Dermis microvascular lymphatic vessel endothelial cell (primary cell): ENCODE results near the gene CPT1A. TPM values are rescaled to one million over a fixed set of nuclear protein-coding genes. Genes with fewer than 3 reads are reported as not detected.

Experiments used
- DNase-seq, 2 donors: peaks; one replicate each; pipeline versions ENCODE4 v3.0.0 to v3.0.0-alpha.2; 2010; ENCODE audit warnings: low read depth in 2 of 2
- total RNA-seq: library from RNA; depleted of rRNA; stranded (reverse); fragments of >200 nt; gene quantifications from 2 replicates; pipeline ENCODE4 v1.2.1, GENCODE V29; 2014

CPT1A gene
- total RNA-seq, 1 donor from 2014 or later = 68.3 TPM

DNA sequence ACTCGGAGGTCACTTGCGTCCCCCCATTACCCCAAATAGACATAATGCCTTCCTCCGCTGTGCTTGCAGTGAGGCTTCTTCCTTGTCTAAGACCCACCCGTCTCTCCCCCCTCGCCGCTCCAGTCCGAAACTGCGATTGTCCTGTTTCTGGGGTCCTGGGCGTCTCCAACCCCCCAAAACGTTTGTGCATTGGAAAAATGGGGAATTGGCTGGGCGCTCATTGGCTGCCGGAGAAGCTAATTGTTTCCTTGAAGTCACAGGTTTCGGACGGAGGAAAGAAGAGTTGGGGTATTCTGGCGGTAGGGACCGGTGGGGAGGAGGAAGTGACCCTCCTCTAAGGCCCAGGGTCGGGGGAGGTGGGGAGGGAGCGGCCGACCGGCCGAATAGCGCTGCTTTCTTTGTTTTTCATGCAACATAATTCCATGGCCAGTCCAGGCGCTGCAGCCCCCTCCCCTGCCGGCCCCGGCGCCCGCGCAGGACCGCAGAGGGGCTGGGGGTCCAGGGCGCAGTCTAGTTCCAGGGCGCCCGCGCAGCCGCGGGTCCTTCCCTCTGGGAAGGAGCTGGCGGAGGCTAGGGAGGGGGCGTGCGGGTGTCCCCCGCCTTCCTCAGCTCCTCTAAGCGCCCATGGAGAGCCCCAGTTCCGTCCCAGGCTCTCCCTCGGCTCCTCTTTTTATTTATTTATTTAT lies 12.7 kb upstream of the CPT1A start:
- DNase-seq = no peak

DNA sequence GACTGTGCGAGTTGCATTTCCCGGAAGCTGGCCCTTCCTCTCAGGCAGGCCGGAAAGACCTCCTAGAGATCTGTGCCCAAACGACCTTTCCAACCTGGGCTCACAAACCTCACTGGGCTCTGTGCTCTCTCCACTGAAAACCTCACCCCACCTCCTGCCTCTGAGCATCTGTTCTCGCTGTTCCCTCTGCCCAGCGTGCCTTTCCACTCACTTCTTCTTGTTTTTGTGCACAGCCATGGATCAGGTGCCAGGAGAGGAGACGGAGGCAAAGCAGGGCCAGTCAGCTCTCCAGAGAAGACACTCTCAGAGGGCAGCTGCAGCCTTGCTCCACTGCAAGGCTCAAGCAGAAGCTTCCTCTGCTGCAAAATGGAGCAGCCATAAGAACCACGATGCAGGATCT lies 10.9 kb upstream of the CPT1A start:
- DNase-seq = no peak

- no peak for DNase-seq
Observed at GRCh38 chr11:68848429-68848828, 6.7 kb upstream of the CPT1A start.

GRCh38 chr11:68847395-68847794 lies 5.7 kb upstream of the CPT1A start:
- no peak for DNase-seq

DNA sequence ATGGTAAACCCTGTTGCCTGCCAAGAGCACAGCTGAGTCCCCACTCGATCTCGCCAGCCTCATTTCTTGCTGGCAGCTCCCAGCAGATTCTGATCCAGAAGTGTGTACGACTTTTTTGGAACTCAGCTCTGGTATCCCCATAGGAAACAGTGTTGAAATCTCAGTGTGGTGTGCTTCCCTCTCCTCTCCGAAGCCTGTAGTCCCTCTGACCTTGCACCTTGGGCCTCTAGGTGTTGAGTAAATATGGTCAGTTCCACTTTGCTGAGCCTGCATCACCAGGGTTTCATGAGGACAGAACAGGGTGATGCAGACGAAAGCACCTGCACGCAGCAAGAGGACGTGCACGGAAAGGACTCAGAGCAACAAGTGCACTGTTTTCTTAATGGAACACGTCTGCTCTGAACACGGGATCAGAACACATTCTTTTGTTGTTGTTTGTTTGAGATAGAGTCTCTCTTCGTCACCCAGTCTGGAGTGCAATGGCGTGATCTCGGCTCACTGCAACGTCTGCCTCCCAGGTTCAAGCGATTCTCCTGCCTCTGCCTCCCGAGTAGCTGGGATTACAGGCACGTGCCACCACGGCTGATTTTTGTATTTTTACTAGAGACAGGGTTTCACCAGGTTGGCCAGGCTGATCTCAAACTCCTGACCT lies 3.8 kb upstream of the CPT1A start:
- DNase-seq = no peak

DNA sequence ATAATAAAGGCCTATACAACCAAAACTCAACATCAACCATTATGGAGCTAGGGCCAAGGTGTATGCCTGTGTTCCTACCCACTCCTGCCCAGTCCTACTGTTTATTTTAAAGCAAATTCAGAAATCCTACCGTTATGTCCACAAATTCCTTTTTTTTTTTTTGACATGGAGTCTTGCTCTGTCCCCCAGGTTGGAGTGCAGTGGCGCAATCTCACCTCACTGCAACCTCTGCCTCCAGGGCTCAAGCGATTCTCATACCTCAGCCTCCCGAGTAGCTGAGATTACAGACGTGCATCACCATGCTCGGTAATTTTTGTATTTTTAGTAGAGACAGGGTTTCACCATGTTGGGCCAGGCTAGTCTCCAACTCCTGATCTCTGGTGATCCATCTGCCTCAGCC lies 3.1 kb upstream of the CPT1A start:
- no peak for DNase-seq

- DNase-seq = no peak
Observed at GRCh38 chr11:68844376-68844775, 2.7 kb upstream of the CPT1A start.

DNA sequence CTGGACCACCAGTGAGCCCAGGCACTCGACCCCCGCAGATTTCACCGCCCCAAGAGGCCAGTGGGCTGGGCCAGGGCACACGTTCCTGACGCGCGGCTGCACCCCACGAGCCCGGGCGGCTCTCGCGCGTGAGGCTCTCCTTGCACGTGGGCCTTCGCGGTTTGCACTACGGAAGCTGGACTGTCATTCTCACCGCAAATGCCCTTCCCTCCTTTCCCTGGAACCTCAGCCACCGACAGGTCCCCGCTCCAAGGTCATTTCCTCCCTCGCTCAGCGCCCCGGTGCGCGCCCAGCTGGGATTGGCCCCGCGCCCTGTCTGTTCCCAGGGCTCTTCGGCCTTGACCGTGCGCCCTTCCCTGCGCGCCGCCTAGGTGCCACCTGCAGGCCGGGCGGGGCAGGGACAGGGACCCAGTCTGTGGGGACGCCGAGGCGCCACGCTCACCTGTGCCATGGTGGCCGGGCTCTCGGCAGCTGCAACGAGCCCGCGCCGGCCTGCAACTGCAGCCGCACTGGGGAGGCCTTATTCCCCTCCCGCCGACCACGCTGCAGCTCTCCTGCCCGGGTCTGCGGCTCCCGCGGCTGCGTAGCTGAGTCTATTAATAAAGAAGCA lies 2.1 kb upstream of the CPT1A start:
- DNase-seq = peak in 1 of 2 donors; percentile 53

- DNase-seq = peak in 1 of 2 donors; percentile 28
Observed at GRCh38 chr11:68843052-68843561, 1.4 kb upstream of the CPT1A start.

- no peak for DNase-seq
Observed at GRCh38 chr11:68842427-68843051, 823 bp upstream of the CPT1A start.

DNA sequence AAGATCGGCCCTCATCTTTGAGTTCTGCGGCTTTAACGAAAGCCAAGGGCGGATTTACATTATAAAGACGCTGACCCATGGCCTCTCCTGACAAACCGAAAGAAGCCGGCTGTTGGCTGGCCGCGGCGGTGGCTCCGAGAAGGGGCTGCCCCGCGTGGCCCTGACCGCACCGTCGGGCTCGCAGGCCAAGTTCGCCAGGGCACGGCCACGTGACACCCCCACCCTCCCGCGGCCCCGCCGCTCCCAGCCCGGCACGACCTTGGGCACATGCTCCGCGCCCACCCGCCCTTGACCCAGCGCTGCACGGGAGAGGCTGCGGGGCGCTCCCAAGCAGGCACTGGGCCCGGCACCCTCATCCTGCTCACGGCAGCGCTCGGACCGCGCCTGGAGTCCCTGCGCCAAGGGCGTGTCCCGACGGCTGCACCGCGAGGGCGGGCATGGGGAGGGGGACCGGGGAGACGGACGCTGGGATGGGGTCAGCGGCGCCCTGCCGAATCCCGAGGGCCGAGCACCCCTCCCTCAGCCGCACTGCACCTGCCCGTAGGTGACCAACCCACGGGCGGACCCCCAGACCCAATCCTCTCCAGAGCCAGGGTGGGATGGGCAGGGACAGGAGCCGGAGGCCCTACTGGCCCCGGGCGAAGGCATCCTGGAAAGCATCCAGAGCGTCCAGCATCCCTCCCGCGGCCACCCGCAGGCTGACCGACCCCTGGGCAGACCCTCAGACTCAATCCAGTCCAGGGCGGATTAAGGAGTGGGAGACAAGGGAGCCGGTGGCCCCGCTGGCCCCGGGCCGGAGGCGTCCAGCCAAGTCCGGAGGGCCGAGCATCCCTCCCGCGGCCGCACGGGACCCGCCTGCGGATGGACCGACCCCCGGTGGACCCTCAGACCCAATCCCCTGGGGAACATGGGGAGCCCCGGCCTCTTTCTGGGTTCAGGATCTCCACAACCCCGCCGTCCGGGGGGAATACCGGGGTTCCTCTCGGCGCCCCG lies 759 bp downstream of the CPT1A start:
- peak in 1 of 2 donors; percentile 60 for DNase-seq

DNA sequence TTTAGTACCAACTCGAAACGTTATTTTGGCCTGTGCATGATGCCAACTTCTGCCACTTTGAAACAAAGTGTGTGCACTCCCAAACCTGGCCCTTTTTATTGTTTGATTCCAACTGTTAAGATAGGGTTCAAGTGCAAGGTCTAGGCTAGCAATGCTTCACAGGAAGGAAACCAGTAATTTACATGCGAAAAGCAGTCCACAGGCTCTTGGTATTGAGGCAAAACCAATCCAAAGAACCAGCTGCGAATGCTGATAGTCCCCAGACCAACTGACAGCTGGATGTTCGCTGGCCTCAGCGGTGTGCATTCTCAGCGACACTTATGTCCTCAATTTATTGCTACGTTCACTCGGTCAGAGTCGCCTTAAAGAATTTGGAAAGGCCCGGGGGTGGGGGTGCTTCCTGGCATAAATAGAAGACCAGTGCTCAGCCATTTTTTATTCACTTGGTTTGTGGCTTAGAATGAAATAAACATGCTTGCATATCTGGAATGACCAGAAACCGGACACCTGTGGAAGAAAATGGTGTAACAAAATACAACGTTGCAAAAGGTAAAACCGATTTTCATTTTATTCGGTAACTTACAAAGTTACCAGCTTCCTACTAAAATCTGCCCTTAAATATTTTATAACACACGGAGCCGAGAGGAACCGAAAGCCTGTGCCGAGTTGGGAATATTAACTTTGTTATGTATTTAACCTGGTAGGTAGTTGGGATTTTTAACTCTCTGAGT lies 1.6 kb downstream of the CPT1A start:
- DNase-seq = peak in 1 of 2 donors; percentile 64

GRCh38 chr11:68839054-68839865 lies 2.5 kb downstream of the CPT1A start:
- DNase-seq = peak; percentile 91 to 96

- no peak for DNase-seq
Observed at GRCh38 chr11:68838572-68838964, 3.1 kb downstream of the CPT1A start.

- DNase-seq = no peak
Observed at GRCh38 chr11:68837583-68838571, 3.8 kb downstream of the CPT1A start.

- DNase-seq = no peak
Observed at GRCh38 chr11:68835749-68836148, 6.0 kb downstream of the CPT1A start.

- DNase-seq = no peak
Observed at GRCh38 chr11:68835328-68835727, 6.4 kb downstream of the CPT1A start.

- no peak for DNase-seq
Observed at GRCh38 chr11:68832476-68833181, 9.1 kb downstream of the CPT1A start.
